GM12878 (cell line): Measurements from ENCODE around the gene KHDC1. TPM values are rescaled to one million over a fixed set of nuclear protein-coding genes. Genes with fewer than 3 reads are reported as not detected.
"Not testable (repeated sequence)": the region's sequence is repeated elsewhere in the genome, so short reads cannot be mapped to it uniquely, and the experiment has no call there.

Experiments used
- ATAC-seq: fragments of 200-7000 bp; cut with Tn5 transposase; 3 replicates; pipeline ENCODE4 v1.9.1; 2020; ENCODE audit warnings: mild to moderate bottlenecking, moderate library complexity
- BruUV-seq: library from RNA; stranded (reverse); fragments of 400-500 nt; replicated peaks from 2 replicates; lab custom pipeline; 2021; lab: Mats Ljungman, UMichigan
- CTCF ChIA-PET: fragments of 300-600 bp; sonication (Branson Sonifier 250); formaldehyde crosslinking; extraction: SDS; loops from one replicate; lab custom pipeline; 2021; ENCODE audit warnings: inconsistent platforms; lab: Yijun Ruan, JAX
- POLR2A ChIA-PET: fragments of 350-600 bp; formaldehyde crosslinking; extraction: SDS; loops from one replicate; lab custom pipeline; 2021; ENCODE audit warnings: inconsistent platforms; lab: Charles Lee
- RAD21 ChIA-PET: fragments of 300-600 bp; sonication (Branson Sonifier 250); formaldehyde crosslinking; loops from one replicate; lab custom pipeline; 2023; ENCODE audit warnings: antibody characterized with exemption; ENCODE audit not compliant: unreplicated experiment; lab: Charles Lee
- SMC1A ChIA-PET: fragments of 300-600 bp; sonication (Branson Sonifier 250); formaldehyde crosslinking; loops from one replicate; lab custom pipeline; 2023; ENCODE audit not compliant: unreplicated experiment, uncharacterized antibody; lab: Charles Lee
- DNase-seq: peaks from one replicate; pipeline ENCODE4 v3.0.0-alpha.2; 2011; ENCODE audit warnings: low read depth, low spot score
- FAIRE-seq: peaks from 3 replicates; lab custom pipeline; 2011; peaks lifted over from hg19 to GRCh38; lab: Jason Lieb, UNC
- H2AFZ ChIP-seq: 2 replicates; pipeline ENCODE4 v1.6.0; 2011; ENCODE audit warnings: low read depth, low read length, control low read depth; ENCODE audit not compliant: control insufficient read depth
- H3K27ac ChIP-seq: 2 replicates; pipeline ENCODE4 v1.5.1; 2011; ENCODE audit warnings: control low read depth; ENCODE audit not compliant: control insufficient read depth, insufficient read depth
- H3K27me3 ChIP-seq, 2 experiments: replicated peaks in 1 of 2; 2 replicates each; pipeline versions ENCODE4 v1.6.0 to v1.6.1; 2011; ENCODE audit warnings: low read length in 1 of 2; ENCODE audit not compliant: control insufficient read depth in 2 of 2, insufficient read depth in 2 of 2
- H3K36me3 ChIP-seq, 2 experiments: 2 replicates each; pipeline ENCODE4 v1.5.1; 2011; ENCODE audit warnings: low read length in 1 of 2; ENCODE audit not compliant: control insufficient read depth in 2 of 2, insufficient read depth in 2 of 2
- H3K4me1 ChIP-seq: 2 replicates; pipeline ENCODE4 v1.6.1; 2011; ENCODE audit warnings: mild to moderate bottlenecking, low read length, moderate library complexity, mixed read lengths; ENCODE audit not compliant: control insufficient read depth, insufficient read depth
- H3K4me2 ChIP-seq: 2 replicates; pipeline ENCODE4 v1.6.0; 2011; ENCODE audit warnings: control low read depth; ENCODE audit not compliant: control insufficient read depth, insufficient read depth
- H3K4me3 ChIP-seq: fragments of 200-600 bp; sonication (generic); 2 replicates; pipeline ENCODE4 v1.5.1; 2016
- H3K79me2 ChIP-seq: 2 replicates; pipeline ENCODE4 v1.6.0; 2011; ENCODE audit warnings: low read length; ENCODE audit not compliant: control insufficient read depth, insufficient read depth
- H3K9ac ChIP-seq: 2 replicates; pipeline ENCODE4 v1.8.0; 2011; ENCODE audit warnings: low read length, control low read depth, mixed read lengths; ENCODE audit not compliant: control insufficient read depth, insufficient read depth
- H3K9me3 ChIP-seq: replicated peaks from 3 replicates; pipeline ENCODE4 v1.5.1; 2011; ENCODE audit warnings: mild to moderate bottlenecking, low read length; ENCODE audit not compliant: control insufficient read depth, insufficient read depth
- H4K20me1 ChIP-seq: 2 replicates; pipeline ENCODE4 v1.6.0; 2011; ENCODE audit not compliant: control insufficient read depth, insufficient read depth
- CBX3 ChIP-seq: fragments of 200-600 bp; sonication (generic); IDR thresholded peaks from 2 replicates; pipeline ENCODE4 v1.6.1; 2016; ENCODE audit warnings: low read depth, borderline replicate concordance
- CTCF ChIP-seq, 3 experiments: IDR thresholded peaks in 2 of 3; conservative IDR thresholded peaks in 1 of 3; 2 replicates each; pipeline ENCODE4 v1.5.1; 2011; ENCODE audit warnings: low read depth in 3 of 3, low read length in 3 of 3, mild to moderate bottlenecking in 3 of 3, control low read depth in 2 of 3, moderate library complexity in 2 of 3, inconsistent platforms in 1 of 3, mixed read lengths in 1 of 3; ENCODE audit not compliant: control insufficient read depth in 2 of 3, insufficient read depth in 1 of 3; ENCODE audit errors: extremely low read depth in 1 of 3
- E2F8 ChIP-seq: fragments of 450-650 bp; IDR thresholded peaks from 2 replicates; pipeline ENCODE4 v1.6.1; 2018; ENCODE audit warnings: mild to moderate bottlenecking, low read depth, moderate library complexity; ENCODE audit not compliant: partially characterized antibody
- IRF3 ChIP-seq: fragments of 450-650 bp; IDR thresholded peaks from 2 replicates; pipeline ENCODE4 v1.6.1; 2014; ENCODE audit warnings: mild to moderate bottlenecking
- NR2F1 ChIP-seq: fragments of 450-650 bp; conservative IDR thresholded peaks from 2 replicates; pipeline ENCODE4 v1.6.1; 2017; ENCODE audit warnings: mild to moderate bottlenecking
- RB1 ChIP-seq: fragments of 450-650 bp; formaldehyde crosslinking; IDR thresholded peaks from 2 replicates; pipeline ENCODE4 v1.6.1; 2017; ENCODE audit warnings: mild to moderate bottlenecking, borderline replicate concordance
- RCOR1 ChIP-seq: conservative IDR thresholded peaks from 2 replicates; pipeline ENCODE4 v1.6.1; 2012; ENCODE audit warnings: low read depth, low read length, improper control_type of control experiment
- SPI1 ChIP-seq: IDR thresholded peaks from 2 replicates; pipeline ENCODE4 v1.6.1; 2011; ENCODE audit warnings: low read depth, mild to moderate bottlenecking, low read length, moderate library complexity, borderline replicate concordance; ENCODE audit not compliant: insufficient read depth
- STAT1 ChIP-seq: fragments of 450-650 bp; conservative IDR thresholded peaks from 2 replicates; pipeline ENCODE4 v1.6.1; 2014; ENCODE audit warnings: antibody characterized with exemption, mild to moderate bottlenecking
- STAT3 ChIP-seq: IDR thresholded peaks from 2 replicates; pipeline ENCODE4 v1.6.1; 2011; ENCODE audit warnings: low read depth, low read length, improper control_type of control experiment
- SUZ12 ChIP-seq: fragments of 200-600 bp; sonication (generic); IDR thresholded peaks from one replicate; pipeline ENCODE4 v1.6.1; 2018; ENCODE audit warnings: antibody characterized with exemption, mild to moderate bottlenecking; ENCODE audit not compliant: unreplicated experiment
- TAF1 ChIP-seq: IDR thresholded peaks from 2 replicates; pipeline ENCODE4 v1.6.1; 2011; ENCODE audit warnings: mild to moderate bottlenecking, low read depth, low read length, borderline replicate concordance
- YY1 ChIP-seq: IDR thresholded peaks from 2 replicates; pipeline ENCODE4 v1.6.1; 2011; ENCODE audit warnings: low read depth, mild to moderate bottlenecking, low read length
- ZNF207 ChIP-seq: fragments of 450-650 bp; IDR thresholded peaks from 2 replicates; pipeline ENCODE4 v1.6.1; 2014; ENCODE audit warnings: antibody characterized with exemption, mild to moderate bottlenecking, borderline replicate concordance
- whole genome bisulfite sequencing: methylation state at CpG from one replicate; pipeline ENCODE4 v1.1.6; 2016; ENCODE audit warnings: low lambda C conversion rate; ENCODE audit not compliant: insufficient replicate concordance, insufficient coverage; ENCODE audit errors: missing lambda C conversion rate; 5-methylcytosine and 5-hydroxymethylcytosine counted together
- in situ Hi-C: fragments of 300-500 bp; cut with MboI; formaldehyde crosslinking; loops from 9 replicates; pipeline ENCODE4 v1.14.3; 2018; ENCODE audit warnings: mixed read lengths
- intact Hi-C: fragments of 100-400 bp; cut with micrococcal nuclease; formaldehyde crosslinking; loops from one replicate; pipeline ENCODE4 v1.14.2; 2022; ENCODE audit not compliant: unreplicated experiment
- polyA plus RNA-seq, 11 experiments: library from polyadenylated mRNA; depleted of rRNA in 4 of 11; unstranded in 6 of 11; stranded (reverse) in 5 of 11; fragments of >200 nt; fragmentation: Nextera tagmentation in 4 of 11; fragmentation: Illumina TruSeq in 1 of 11; extraction: Ambion mirVana in 4 of 11; extraction: Trizol in 1 of 11; gene quantifications; 1 replicate in 1 of 11; 2 replicates in 10 of 11; pipeline versions ENCODE4 v1.2.1 to v1.2.3, GENCODE V29; 2011 to 2016; ENCODE audit warnings: inconsistent platforms in 2 of 11, missing spikeins in 2 of 11, low read depth in 1 of 11
- total RNA-seq, 4 experiments: library from RNA; depleted of rRNA in 3 of 4; stranded (reverse); fragments of >200 nt in 3 of 4; fragmentation: Illumina TruSeq in 1 of 4; extraction: Trizol in 1 of 4; gene quantifications; 2 replicates each; pipeline versions ENCODE4 v1.2.1 to v1.2.3, GENCODE V29; 2013 to 2021

The KHDC1 gene
- total and polyA plus RNA-seq, 10 of the 15 experiments (the other 5 are each of a cell fraction or from before 2014, with no cell fraction given): 3.3 to 8.7 (median 6.3) TPM

- TF ChIP-seq STAT1 (no peak), ZNF207 (no peak), TAF1 (no peak), RCOR1 (no peak), STAT3 (no peak), SPI1 (no peak), YY1 (no peak), RB1 (no peak), CTCF (IDR thresholded peaks at IDR 0.05 in 2 of 3, conservative IDR thresholded peaks at IDR 0.05 in 1 of 3; ENCODE audit: control insufficient read depth in 2 of 3, extremely low read depth in 1 of 3, insufficient read depth in 1 of 3, low read depth in 3 of 3, low read length in 3 of 3) (no peak), CBX3 (no peak), IRF3 (no peak), E2F8 (no peak), SUZ12 (no peak), NR2F1 (no peak)
Measured at GRCh38 chr6:73234733-73235132, 28.3 kb downstream of the KHDC1 start (continued).

- SMC1A ChIA-PET, DNase-seq, POLR2A ChIA-PET, H3K27ac ChIP-seq, H4K20me1 ChIP-seq, H3K4me3 ChIP-seq, H2AFZ ChIP-seq, H3K79me2 ChIP-seq, ATAC-seq, H3K36me3 ChIP-seq, H3K4me2 ChIP-seq, H3K27me3 ChIP-seq, H3K9me3 ChIP-seq, H3K9ac ChIP-seq, intact Hi-C loops, in situ Hi-C loops, RAD21 ChIA-PET, H3K4me1 ChIP-seq, BruUV-seq, CTCF ChIA-PET: not testable (repeated sequence)
- WGBS: 88% methylated on average over 3 of the region's 3 CpGs
- FAIRE-seq: peak; percentile 70
Measured at GRCh38 chr6:73233971-73234370, 29.0 kb downstream of the KHDC1 start.
